GM21526 (cell line): ENCODE data around the gene AFF3.

ENCODE experiments used
- ATAC-seq: cut with Tn5 transposase; IDR thresholded peaks from one replicate; pipeline ENCODE4 v1.9.1; 2021; ENCODE audit warnings: moderate library complexity; ENCODE audit not compliant: unreplicated experiment, low FRiP score

The AFF3 gene

DNA sequence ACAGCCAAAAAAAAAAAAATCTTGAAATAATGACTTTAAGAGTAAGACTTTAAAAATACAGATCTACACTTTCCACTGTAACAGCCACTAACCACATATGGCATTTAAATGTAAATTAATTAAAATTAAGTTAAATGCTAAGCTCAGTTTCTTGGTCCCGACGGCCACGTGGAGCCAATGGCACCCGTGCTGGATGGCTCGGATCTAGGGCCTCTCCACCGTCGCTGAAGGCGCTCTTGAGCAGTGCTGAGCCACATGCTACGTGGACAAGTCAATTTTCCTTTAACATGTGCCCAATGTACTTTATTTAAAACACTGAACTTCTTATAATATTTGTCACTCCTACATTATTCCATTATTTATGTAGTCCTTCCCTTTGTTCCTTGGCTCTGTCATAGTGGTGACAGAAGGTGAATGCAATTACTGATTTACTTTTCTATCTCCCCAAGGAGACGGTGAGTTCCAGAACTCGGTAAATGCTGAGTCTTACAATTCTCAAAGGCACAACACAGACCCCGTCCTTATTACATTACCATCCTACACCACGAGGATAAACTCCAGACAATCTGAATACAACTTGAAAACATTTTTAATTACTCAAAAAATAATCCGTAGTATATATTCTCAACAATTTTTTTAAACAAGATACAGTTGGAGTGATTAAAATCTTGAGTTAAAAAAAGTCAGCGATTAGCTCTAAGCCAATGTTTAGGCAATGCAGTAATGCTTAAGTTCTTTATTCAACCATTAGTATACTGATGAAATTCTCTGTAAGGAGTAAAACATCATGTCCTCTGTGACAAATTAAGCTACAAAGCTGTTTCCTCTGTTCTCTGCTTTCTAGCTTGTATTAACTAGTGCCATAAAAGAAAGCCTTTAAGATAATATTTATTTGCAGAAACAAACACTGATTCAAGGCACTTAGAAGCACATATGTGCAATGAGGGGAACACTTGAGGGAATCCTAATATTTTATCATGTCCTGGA is 95.1 kb downstream of the AFF3 start:
- no peak for ATAC-seq

DNA sequence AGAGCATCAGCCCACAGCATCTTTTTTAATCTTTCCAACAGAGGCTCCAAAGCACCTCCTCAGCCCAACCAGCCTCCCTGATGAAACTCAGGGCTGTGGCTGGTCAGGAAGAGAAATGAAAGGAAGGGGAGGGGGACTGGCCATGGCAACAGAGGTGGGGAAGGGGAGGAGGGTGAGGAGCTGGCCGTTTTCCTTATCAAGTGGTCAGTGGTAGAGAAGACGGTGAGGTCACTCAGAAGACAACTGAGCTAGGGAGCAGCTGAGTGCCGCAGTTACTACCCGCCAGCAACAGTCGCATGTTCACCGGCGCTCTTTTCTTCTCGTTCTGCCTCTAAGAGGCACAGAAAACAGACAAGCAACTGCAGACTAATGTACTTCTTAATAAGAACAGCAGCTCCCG is 97.4 kb downstream of the AFF3 start:
- ATAC-seq, result no peak

DNA sequence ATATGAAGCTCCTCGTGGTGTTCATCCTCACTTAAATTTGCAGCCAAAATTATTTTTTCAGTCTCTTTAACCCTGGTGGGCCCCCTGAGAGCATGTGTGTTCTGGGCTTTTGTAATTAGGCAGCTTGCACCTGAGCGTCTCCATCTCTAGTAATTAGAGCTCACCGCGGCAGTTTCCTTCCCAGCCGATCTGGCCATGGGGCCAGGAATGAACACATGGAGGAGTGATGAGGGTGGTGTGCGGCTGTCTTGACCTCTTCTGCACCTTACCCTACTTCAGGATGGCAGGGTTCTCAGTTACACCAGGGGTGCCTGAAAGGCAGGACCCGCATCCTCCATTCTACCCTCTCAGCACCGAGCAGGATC is 98.5 kb downstream of the AFF3 start:
- ATAC-seq, result no peak

GRCh38 chr2:100043081-100043890 is 99.1 kb downstream of the AFF3 start:
- no peak for ATAC-seq

DNA sequence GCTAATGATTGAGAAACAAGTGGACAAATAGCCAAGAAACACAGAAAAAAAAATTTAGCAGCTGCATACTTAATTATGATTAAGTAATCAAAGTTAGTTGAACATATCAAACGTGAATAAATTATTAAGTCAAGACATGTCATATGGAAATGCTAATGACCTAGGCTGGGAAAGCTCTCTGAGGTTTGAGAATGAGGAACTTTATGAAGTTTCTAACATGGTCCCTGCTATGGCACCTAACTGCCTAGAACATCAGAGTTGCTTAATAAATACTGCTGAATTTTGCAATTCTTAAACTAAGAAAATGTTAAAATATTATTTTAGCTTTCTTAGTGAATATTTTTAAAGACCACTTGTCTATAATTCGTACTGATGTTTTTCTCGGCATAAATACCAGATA is 99.8 kb downstream of the AFF3 start:
- ATAC-seq, result no peak

GRCh38 chr2:100041946-100042345 is 100.4 kb downstream of the AFF3 start:
- no peak for ATAC-seq

- no peak for ATAC-seq
Measured at GRCh38 chr2:100041385-100041784, 101.0 kb downstream of the AFF3 start.

DNA sequence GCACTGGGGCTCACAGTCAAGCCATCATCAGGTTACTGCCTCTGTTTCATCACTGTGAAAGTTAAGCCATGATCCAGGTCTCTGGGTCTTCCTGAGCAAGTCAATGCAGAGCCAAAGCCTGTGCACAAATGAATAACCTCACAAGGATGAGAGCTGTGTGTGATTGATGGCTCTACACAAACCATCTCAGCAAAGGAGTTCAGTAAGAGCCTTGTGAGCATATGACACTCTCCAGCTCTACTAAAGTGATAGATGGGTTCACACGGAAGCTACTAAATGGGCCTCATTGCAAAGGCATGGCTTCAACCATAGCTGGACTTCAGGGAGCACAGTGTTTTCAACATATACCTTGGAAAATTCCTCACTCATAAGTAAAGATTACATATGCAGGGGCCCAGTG is 101.5 kb downstream of the AFF3 start:
- no peak for ATAC-seq

DNA sequence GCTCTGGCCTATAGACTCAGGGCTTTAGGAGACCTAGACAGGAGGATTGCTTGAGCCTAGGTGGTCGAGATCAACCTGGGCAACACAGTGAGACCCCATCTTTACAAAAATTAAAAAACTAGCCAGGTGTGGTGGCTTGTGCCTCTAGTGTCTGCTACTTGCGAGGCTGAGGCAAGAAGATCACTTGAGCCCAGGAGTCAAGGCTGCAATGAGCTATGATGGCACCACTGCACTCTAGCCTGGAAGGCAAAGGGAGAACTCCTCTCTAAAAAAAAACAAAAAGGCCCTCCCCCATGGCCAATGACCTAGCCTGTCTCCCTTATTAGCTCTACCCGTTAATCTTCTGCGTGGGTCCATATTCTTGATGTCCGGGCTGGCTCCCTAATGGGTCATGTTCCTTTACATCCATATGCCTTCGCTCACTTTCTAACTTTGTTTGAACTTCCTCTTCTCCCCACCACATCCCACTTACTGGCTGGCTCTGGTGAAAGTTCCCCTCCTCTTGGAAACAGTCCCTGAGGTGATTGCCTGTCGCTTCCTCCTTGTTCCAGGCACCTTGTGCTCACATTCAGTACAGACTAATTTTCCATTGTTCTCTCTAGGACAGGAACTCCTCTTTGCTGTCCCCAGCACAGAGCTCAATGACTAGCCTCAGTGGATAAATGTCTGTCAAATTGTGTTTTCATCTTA is 103.0 kb downstream of the AFF3 start:
- ATAC-seq, result no peak

GRCh38 chr2:100038011-100038410 is 104.4 kb downstream of the AFF3 start:
- no peak for ATAC-seq

GRCh38 chr2:100036793-100037192 is 105.6 kb downstream of the AFF3 start:
- no peak for ATAC-seq

DNA sequence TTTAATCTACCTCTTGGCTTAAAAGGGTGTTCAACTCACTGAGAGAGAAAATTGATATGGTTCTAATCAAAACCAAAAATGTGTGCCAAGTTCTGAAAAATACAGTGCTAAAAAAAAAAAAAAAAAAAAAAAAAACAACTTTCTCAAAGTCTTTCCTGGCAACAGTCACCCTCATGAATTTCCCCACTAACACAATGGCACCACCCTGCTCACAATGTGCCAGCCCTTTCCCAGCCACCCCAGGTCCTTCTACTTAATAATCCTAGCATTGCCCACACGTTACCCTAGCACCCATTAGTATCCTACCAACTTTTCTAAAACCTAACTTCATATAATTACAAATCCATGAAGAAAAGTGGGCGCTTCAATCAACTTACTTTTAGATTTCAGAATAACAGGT is 106.4 kb downstream of the AFF3 start:
- ATAC-seq, result no peak

DNA sequence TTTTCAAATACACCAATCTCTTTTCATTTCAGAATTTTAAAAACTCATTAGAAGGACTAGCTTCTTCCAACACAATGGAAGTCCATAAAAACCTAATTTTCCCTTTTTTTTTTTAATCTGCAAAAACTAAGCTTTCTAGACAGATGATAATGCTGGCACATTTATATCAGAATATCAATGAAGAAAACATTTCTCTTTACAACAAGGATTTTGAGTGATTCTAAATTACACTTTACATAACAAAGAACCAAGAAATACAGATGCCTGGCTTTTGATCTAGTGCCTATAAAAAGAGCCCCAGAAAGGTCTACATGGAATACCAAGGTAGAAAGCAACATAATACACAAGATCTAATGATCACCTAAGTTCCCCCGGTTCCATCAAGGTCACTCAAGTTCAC is 108.0 kb downstream of the AFF3 start:
- ATAC-seq, result no peak

GRCh38 chr2:100033976-100034375 is 108.4 kb downstream of the AFF3 start:
- no peak for ATAC-seq

DNA sequence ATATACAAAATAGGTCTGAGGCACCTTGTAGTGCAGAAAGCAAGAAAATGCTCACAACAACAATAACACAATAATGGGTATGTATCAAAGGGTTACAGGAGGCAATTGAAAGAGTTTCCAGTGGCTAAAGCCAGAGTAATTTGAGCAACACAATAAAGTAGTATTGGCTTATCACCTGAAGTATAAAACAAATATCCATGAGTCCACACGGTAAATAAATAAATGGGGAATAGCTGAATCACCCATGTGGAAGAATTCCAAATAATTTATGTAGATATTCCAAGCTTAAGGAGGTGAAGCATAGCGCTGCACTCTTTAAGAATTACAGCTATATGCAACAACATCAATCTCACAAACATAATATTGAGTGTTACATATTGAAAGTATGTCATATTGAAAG is 110.8 kb downstream of the AFF3 start:
- ATAC-seq, result no peak

- no peak for ATAC-seq
Measured at GRCh38 chr2:100029460-100029859, 112.9 kb downstream of the AFF3 start.

GRCh38 chr2:100021791-100022340 is 120.5 kb downstream of the AFF3 start:
- ATAC-seq, result no peak

- no peak for ATAC-seq
Measured at GRCh38 chr2:100019499-100019898, 122.9 kb downstream of the AFF3 start.

DNA sequence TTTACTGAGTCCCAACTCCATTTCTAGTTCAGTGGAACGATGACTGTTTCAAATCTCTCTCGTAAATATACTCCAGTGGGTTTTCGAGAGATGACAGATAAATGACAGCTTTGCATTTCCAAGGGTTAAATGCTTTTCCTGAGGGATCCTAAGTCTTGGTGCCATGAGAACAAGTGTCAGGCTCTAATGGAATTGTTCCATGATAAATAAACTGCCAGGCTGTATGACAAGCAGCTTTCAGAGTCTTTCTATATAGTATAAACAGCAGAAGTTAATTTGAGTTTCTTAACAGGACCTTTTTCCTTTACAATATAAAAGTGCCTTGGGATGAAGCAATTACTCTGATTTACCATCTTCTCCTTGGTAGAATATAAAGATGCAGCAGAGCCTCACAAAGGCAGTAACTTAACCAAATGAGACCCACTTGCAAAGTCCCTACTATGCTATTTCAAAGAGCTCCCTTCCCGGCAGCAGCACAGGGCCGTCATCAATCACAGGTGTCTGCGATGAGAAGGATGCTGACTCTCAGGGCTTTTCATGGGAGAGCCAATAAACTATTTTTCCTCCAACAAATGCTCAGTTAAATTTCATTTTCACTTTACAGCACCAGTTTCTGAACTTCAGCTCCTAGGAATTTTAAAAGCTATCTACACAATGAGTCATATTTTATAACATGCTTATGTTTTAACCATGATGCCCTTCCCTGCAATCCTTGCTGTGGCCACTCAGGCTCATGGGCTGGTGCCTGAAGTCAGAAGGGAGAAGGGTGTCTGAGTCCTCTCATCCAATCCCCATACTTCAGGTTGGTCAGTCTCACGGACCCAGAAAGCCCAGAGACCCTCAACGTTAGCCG is 123.8 kb downstream of the AFF3 start:
- ATAC-seq, result no peak

- ATAC-seq, result no peak
Measured at GRCh38 chr2:100017633-100018032, 124.8 kb downstream of the AFF3 start.
